ENCODE data around the gene PCCA.

- TF ChIP-seq CTCF (conservative IDR thresholded peaks at IDR 0.05 in 1 of 2, IDR thresholded peaks at IDR 0.05 in 1 of 2; ENCODE audit: low read depth in 1 of 2, low read length in 2 of 2), result no peak
- TF ChIP-seq EZH2 (IDR thresholded peaks at IDR 0.05; ENCODE audit: low read length, missing control alignments), result no peak
Measured at GRCh38 chr13:100439247-100439970, 350.5 kb downstream of the PCCA start.
